Measurements from ENCODE around the gene FGF6.

Gene FGF6

DNA sequence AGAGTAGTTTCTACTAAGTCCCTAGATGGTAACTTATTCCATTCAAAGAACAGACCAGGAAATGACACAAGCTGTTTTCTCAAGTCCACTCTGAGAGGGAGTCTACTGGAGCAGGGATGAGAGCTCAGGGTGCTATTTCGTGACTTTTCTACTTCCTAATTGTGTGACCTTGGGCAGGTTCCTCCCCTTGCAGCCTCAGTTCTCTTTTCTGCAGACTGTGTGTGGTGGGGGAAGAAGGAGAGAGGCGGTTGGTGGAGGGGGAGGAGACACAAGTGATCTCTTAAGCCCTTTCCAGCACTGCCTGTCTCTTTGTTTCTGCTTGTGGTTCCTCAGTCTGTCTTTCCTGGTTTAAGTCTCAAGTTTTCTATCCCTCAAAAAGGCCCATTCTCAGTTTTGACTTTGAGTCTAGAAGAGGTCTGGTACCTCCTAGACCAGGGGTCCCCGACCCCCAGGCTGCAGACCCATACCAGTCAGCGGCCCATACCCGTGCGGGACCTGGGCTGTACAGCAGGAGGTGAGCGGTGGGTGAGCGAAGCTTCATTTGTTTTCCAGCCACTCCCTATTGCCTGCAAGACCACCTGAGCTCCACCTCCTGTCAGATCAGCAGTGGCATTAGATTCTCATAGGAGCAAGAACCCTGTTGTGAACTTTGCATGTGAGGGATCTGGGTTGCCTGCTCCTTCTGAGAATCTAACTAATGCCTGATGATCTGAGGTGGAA is 10.7 kb downstream of the FGF6 start:
- DNase-seq (ENCODE audit: low spot score) = no peak
- in situ Hi-C loops (cut with MboI; ENCODE audit: low pct_unique_long_range_greater_than_20kb, low sequenced_read_pairs, unreplicated experiment) = no loop called here
- TF ChIP-seq, protein P1, sequence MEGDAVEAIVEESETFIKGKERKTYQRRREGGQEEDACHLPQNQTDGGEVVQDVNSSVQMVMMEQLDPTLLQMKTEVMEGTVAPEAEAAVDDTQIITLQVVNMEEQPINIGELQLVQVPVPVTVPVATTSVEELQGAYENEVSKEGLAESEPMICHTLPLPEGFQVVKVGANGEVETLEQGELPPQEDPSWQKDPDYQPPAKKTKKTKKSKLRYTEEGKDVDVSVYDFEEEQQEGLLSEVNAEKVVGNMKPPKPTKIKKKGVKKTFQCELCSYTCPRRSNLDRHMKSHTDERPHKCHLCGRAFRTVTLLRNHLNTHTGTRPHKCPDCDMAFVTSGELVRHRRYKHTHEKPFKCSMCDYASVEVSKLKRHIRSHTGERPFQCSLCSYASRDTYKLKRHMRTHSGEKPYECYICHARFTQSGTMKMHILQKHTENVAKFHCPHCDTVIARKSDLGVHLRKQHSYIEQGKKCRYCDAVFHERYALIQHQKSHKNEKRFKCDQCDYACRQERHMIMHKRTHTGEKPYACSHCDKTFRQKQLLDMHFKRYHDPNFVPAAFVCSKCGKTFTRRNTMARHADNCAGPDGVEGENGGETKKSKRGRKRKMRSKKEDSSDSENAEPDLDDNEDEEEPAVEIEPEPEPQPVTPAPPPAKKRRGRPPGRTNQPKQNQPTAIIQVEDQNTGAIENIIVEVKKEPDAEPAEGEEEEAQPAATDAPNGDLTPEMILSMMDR (IDR thresholded peaks at IDR 0.05; ENCODE audit: extremely low read depth, insufficient read depth, missing control alignments) = no peak

DNA sequence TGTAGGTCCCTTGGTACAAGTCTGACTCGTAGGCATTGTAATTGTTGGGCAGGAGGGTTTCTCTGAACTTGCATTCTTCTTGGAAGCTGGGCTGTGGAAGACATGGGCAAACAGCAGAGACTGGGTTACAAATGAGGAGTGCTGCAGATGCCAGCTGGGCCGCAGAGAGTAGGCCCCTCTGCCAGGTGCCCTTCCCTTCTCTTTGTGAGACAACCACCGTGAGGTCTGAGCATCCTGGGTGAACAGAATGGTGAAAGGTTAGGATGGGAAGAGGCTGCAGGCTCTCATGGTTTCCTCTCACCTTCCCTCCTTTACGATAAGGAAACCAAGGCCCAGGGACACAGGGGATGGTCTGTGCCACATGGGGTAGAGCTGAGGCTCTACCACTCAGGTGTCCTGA is 11.3 kb downstream of the FGF6 start:
- DNase-seq (ENCODE audit: low spot score) = no peak
- TF ChIP-seq, protein P1 (IDR thresholded peaks at IDR 0.05; ENCODE audit: extremely low read depth, insufficient read depth, missing control alignments) = no peak
- in situ Hi-C loops (cut with MboI; ENCODE audit: low pct_unique_long_range_greater_than_20kb, low sequenced_read_pairs, unreplicated experiment) = no loop called here

DNA sequence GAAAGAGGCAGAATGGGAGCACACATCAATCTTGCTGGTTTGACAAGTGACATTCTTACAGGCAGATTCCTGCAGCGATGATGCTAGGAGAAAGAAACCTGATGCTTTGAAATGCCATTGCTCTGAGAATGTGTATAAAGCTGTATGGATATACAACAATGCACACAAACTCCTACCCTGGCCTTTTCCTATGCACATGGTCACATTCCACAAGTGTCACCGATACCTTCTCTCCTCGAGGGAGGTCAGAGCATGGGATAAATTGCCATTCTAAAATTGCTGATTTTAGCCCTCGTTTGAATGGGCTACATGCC is 11.9 kb downstream of the FGF6 start:
- DNase-seq (ENCODE audit: low spot score) = no peak
- in situ Hi-C loops (cut with MboI; ENCODE audit: low pct_unique_long_range_greater_than_20kb, low sequenced_read_pairs, unreplicated experiment) = no loop called here
- TF ChIP-seq, protein P1 (IDR thresholded peaks at IDR 0.05; ENCODE audit: extremely low read depth, insufficient read depth, missing control alignments) = no peak

DNA sequence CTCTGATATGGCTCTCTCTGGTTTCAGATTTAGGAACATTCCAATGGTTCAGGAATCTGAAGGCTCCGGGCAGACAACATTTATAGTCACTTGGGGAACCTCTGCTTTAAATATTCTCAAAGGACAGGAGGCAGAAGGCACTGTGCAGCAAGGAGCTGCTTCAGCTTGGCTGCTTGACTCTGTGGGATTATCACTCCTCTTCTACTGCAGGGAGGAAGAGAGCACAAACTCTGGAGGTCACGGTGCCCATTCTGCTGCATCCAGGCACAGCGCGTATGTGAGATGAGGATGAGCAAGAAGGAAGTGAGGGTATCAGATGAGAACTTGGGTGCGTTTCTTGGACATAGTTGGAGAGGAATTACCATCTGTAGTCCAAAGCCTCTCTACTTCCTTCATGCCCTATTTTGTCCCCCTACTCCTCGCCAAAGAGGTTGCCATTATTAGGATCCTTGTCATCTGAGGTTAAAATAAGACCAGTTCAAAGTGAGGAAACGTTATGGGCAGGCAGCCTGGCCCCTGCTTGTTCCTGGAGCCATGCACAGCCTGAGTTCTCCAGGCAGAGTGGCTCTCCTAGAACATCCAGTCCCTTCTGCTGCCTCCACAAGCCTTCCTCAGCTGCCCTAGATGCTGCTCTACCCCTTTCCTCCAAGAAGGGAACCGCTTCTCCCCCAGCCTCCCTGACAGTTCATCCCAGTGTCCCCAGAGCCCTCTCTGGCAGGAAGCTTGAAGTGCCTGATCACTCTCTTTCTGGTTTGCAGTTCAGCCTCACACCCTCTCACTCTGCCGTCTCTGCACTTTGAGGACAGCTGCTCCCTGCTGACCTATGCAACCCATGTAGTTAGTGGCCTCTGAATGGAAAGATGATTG is 12.5 kb downstream of the FGF6 start:
- no peak for DNase-seq (ENCODE audit: low spot score)
- TF ChIP-seq, protein P1 (IDR thresholded peaks at IDR 0.05; ENCODE audit: extremely low read depth, insufficient read depth, missing control alignments) = no peak
- in situ Hi-C loops (cut with MboI; ENCODE audit: low pct_unique_long_range_greater_than_20kb, low sequenced_read_pairs, unreplicated experiment) = no loop called here

DNA sequence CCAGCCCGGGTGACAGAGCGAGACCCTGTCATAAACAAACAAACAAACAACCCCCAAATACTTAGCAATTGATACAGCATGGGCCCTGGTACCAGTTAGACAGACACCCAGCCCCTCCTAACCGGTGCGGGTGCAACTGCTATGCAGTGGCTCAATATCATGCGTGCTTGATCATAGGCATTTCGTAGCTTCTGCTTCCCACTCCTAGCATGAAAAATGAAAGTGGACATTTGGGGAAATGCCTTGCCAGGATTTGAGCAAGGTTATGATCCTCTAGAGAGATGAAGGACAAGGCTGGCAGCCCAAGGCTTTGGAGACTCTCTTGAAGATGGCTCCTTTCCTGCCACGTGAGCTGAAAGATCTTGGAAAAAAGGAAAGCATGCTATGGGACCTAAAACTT is 13.7 kb downstream of the FGF6 start:
- TF ChIP-seq, protein P1 (IDR thresholded peaks at IDR 0.05; ENCODE audit: extremely low read depth, insufficient read depth, missing control alignments) = no peak
- DNase-seq (ENCODE audit: low spot score) = no peak
- in situ Hi-C loops (cut with MboI; ENCODE audit: low pct_unique_long_range_greater_than_20kb, low sequenced_read_pairs, unreplicated experiment) = no loop called here

DNA sequence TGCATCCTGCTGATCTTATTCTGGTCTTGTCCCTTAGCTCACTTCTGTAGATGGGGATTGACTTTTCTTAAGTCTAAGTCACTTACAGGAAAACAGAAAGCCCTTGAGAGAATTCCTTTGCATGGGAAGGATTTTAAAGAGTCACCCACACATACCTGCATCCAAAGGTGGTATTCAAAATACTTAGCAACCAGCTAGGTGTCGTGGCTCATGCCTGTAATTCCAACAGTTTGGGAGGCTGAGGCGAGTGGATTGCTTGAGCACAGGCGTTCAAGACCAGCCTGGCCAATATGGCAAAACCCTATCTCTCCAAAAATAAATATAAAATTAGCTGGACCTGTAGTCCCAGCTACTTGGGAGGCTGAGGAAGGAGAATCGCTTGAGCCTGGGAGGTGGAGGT is 14.2 kb downstream of the FGF6 start:
- in situ Hi-C loops (cut with MboI; ENCODE audit: low pct_unique_long_range_greater_than_20kb, low sequenced_read_pairs, unreplicated experiment) = no loop called here
- no peak for DNase-seq (ENCODE audit: low spot score)
- TF ChIP-seq, protein P1 (IDR thresholded peaks at IDR 0.05; ENCODE audit: extremely low read depth, insufficient read depth, missing control alignments) = no peak
